SK-N-SH (cell line): Measurements from ENCODE around the gene SLC43A3. TPM values are rescaled to one million over a fixed set of nuclear protein-coding genes. Genes with fewer than 3 reads are reported as not detected.

Experiments used
- CTCF ChIA-PET: fragments of 300-600, 350-600 bp; formaldehyde crosslinking; extraction: SDS; loops from one replicate; lab custom pipeline; 2021; lab: Yijun Ruan, JAX
- POLR2A ChIA-PET: fragments of 350-600 bp; sonication (Branson Sonifier 250); formaldehyde crosslinking; extraction: SDS; loops from one replicate; lab custom pipeline; 2020; ENCODE audit warnings: antibody characterized with exemption, inconsistent platforms; lab: Yijun Ruan, JAX
- DNase-seq: peaks from one replicate; pipeline ENCODE4 v3.0.0; 2012
- H2AFZ ChIP-seq: fragments of 200-600 bp; sonication (generic); 2 replicates; pipeline ENCODE4 v1.8.1; 2016; ENCODE audit warnings: antibody characterized with exemption, mild to moderate bottlenecking, low read depth
- H3F3A ChIP-seq: fragments of 200-600 bp; sonication (generic); replicated peaks from 2 replicates; pipeline ENCODE3; 2016; ENCODE audit warnings: antibody characterized with exemption, mild to moderate bottlenecking; ENCODE audit not compliant: insufficient read depth
- H3K27ac ChIP-seq, 2 experiments: fragments of 200-500 bp in 1 of 2; fragments of 200-600 bp in 1 of 2; sonication (Bioruptor generic) in 1 of 2; sonication (generic), shearing (Covaris generic) in 1 of 2; 2 replicates each; pipeline versions ENCODE4 v1.5.1 to v1.6.1; 2014 to 2016; ENCODE audit warnings: low read depth in 2 of 2, inconsistent platforms in 1 of 2, low read length in 1 of 2, mild to moderate bottlenecking in 1 of 2, mixed read lengths in 1 of 2
- H3K27me3 ChIP-seq: fragments of 200-600 bp; sonication (generic), shearing (Covaris generic); 2 replicates; pipeline ENCODE4 v1.6.1; 2016; ENCODE audit warnings: mixed run types; ENCODE audit not compliant: insufficient read depth
- H3K36me3 ChIP-seq, 2 experiments: fragments of 200-500 bp in 1 of 2; fragments of 200-600 bp in 1 of 2; sonication (Bioruptor generic) in 1 of 2; sonication (generic) in 1 of 2; replicated peaks in 1 of 2; 2 replicates each; pipeline versions ENCODE3 to v1.5.1; 2014 to 2016; ENCODE audit warnings: low read length in 1 of 2, mild to moderate bottlenecking in 1 of 2; ENCODE audit not compliant: insufficient read depth in 2 of 2, control insufficient read depth in 1 of 2
- H3K4me1 ChIP-seq, 2 experiments: fragments of 200-500 bp in 1 of 2; fragments of 200-600 bp in 1 of 2; sonication (Bioruptor generic) in 1 of 2; sonication (generic), shearing (Covaris generic) in 1 of 2; 2 replicates each; pipeline versions ENCODE4 v1.5.1 to v1.6.1; 2014 to 2016; ENCODE audit warnings: low read depth in 1 of 2, low read length in 1 of 2, mixed run types in 1 of 2; ENCODE audit not compliant: insufficient read depth in 2 of 2, control insufficient read depth in 1 of 2
- H3K4me2 ChIP-seq: fragments of 200-600 bp; sonication (generic), shearing (Covaris generic); 2 replicates; pipeline ENCODE4 v1.6.1; 2017; ENCODE audit warnings: mixed run types
- H3K4me3 ChIP-seq, 2 experiments: fragments of 200-500 bp in 1 of 2; fragments of 200-600 bp in 1 of 2; sonication (Bioruptor generic) in 1 of 2; sonication (generic), shearing (Covaris generic) in 1 of 2; 2 replicates each; pipeline versions ENCODE4 v1.5.1 to v1.8.1; 2014 to 2016; ENCODE audit warnings: low read depth in 2 of 2, inconsistent platforms in 1 of 2, low read length in 1 of 2, mild to moderate bottlenecking in 1 of 2, mixed read lengths in 1 of 2, moderate library complexity in 1 of 2
- H3K79me2 ChIP-seq: fragments of 200-600 bp; sonication (generic); 2 replicates; pipeline ENCODE4 v1.8.1; 2017; ENCODE audit warnings: mild to moderate bottlenecking; ENCODE audit not compliant: insufficient read depth
- H3K9ac ChIP-seq: fragments of 200-600 bp; sonication (generic); 2 replicates; pipeline ENCODE4 v1.6.1; 2017; ENCODE audit warnings: mixed run types
- H3K9me2 ChIP-seq: fragments of 200-600 bp; sonication (generic); 2 replicates; pipeline ENCODE4 v1.6.1; 2017; ENCODE audit warnings: mixed run types
- H3K9me3 ChIP-seq: fragments of 200-600 bp; sonication (generic); 2 replicates; pipeline ENCODE4 v1.6.1; 2017; ENCODE audit warnings: mixed run types, mild to moderate bottlenecking, moderate library complexity
- H4K20me1 ChIP-seq: fragments of 200-600 bp; sonication (generic); 2 replicates; pipeline ENCODE4 v1.6.1; 2017; ENCODE audit warnings: mild to moderate bottlenecking, mixed run types; ENCODE audit not compliant: insufficient read depth
- FOXM1 ChIP-seq: IDR thresholded peaks from 2 replicates; pipeline ENCODE4 v1.4.0; 2012; ENCODE audit warnings: low read depth, mild to moderate bottlenecking
- GATA2 ChIP-seq: sonication (generic); formaldehyde crosslinking; IDR thresholded peaks from 2 replicates; pipeline ENCODE4 v1.5.0; 2020; ENCODE audit warnings: mild to moderate bottlenecking, missing genetic modification reagents
- JUND ChIP-seq: IDR thresholded peaks from 2 replicates; pipeline ENCODE4 v1.4.0; 2012
- MXI1 ChIP-seq: IDR thresholded peaks from 2 replicates; pipeline ENCODE4 v1.6.1; 2012; ENCODE audit warnings: mild to moderate bottlenecking, low read depth, low read length, improper control_type of control experiment
- NFIC ChIP-seq: IDR thresholded peaks from 2 replicates; pipeline ENCODE4 v1.4.0; 2012; ENCODE audit warnings: borderline replicate concordance
- WGBS: methylation state at CpG from one replicate; pipeline ENCODE4 v1.1.6; 2017; ENCODE audit warnings: low lambda C conversion rate; 5-methylcytosine and 5-hydroxymethylcytosine counted together
- polyA plus RNA-seq, 3 experiments: library from polyadenylated mRNA; depleted of rRNA; stranded (reverse); fragments of >200 nt; gene quantifications; 2 replicates each; pipeline ENCODE4 v1.2.3, GENCODE V29; 2012
- TF ChIP-seq, protein P1 (sequence below): IDR thresholded peaks from 2 replicates; pipeline ENCODE4; 2012
- TF ChIP-seq, protein P2 (sequence below): IDR thresholded peaks from 2 replicates; pipeline ENCODE4 v1.4.0; 2012; ENCODE audit warnings: low read depth, borderline replicate concordance

SLC43A3 gene
- polyA plus RNA-seq, 1 of the 3 experiments (the other 2 are of a cell fraction): 4.1 TPM

GRCh38 chr11:57392763-57393105, 34.2 kb downstream of the SLC43A3 start (continued):
- no peak for TF ChIP-seq MXI1
- TF ChIP-seq GATA2: no peak
- TF ChIP-seq FOXM1: no peak

- ChIA-PET CTCF (interaction anchor here (1.0 to 1.3 kb wide), 3 partner anchors 65 to 101 kb away, joined by 3 read pairs; no protein-coding TSS in a partner anchor), POLR2A (no interaction called here)
- Histone ChIP-seq H2AFZ (no peak overlapping the region), H3K27ac (no peak overlapping the region), H3K9me3 (no peaks in the 10 kb centered on the region), H3F3A (no peaks in the 10 kb centered on the region), H3K9ac (no peak overlapping the region), H3K4me1 (no peaks in the 10 kb centered on the region; a peak in 1 of 4 replicates), H3K4me3 (no peak overlapping the region), H4K20me1 (no peaks in the 10 kb centered on the region), H3K79me2 (no peaks in the 10 kb centered on the region), H3K4me2 (no peak overlapping the region), H3K9me2 (no peaks in the 10 kb centered on the region), H3K27me3 (peaks cover 6% of the 10 kb centered on the region; the same call in 1 of the 2 replicates), H3K36me3 (no peaks in the 10 kb centered on the region)
- TF ChIP-seq GATA2 (peak; percentile 32; the same call in 1 of the 2 replicates), NFIC (no peak)
- no peak for DNase-seq
- WGBS: 25% methylated on average over 8 of the region's 8 CpGs
Measured at GRCh38 chr11:57392066-57392762, 34.7 kb downstream of the SLC43A3 start.

DNA sequence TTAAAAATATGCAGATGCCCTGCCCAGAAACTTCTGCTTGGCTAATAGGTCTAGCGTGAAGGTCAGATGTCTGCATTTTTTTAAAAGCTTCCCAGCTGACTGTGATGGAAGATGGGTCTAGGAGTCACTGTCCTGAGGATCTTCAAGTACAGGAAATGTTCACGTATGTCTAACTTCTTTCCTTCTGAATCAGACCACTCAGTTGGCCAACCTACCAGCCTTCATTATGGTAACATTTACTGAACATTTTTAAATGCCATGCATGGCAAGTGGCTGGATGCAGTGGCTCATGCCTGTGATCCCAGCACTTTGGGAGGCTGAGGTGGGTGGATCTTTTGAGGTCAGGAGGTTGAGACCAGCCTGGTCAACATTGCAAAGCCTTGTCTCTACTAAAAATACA, 35.4 kb downstream of the SLC43A3 start:
- Histone ChIP-seq H3K4me2 (no peak overlapping the region), H3K9me3 (no peaks in the 10 kb centered on the region), H3F3A (no peaks in the 10 kb centered on the region), H3K9ac (no peak overlapping the region), H3K4me3 (no peak overlapping the region), H4K20me1 (no peaks in the 10 kb centered on the region), H3K36me3 (no peaks in the 10 kb centered on the region), H2AFZ (no peak overlapping the region), H3K79me2 (no peaks in the 10 kb centered on the region), H3K27ac (no peak overlapping the region), H3K9me2 (no peaks in the 10 kb centered on the region), H3K4me1 (no peaks in the 10 kb centered on the region; a peak in 1 of 4 replicates), H3K27me3 (peaks cover 6% of the 10 kb centered on the region; the same call in 1 of the 2 replicates)
- no peak for DNase-seq
- ChIA-PET POLR2A (no interaction called here), CTCF (interaction anchor here (1.0 to 1.3 kb wide), 3 partner anchors 65 to 67 kb away, joined by 3 to 5 read pairs (median 3); no protein-coding TSS in a partner anchor)
- 47% methylated on average over 2 of the region's 2 CpGs for WGBS
- TF ChIP-seq MXI1: no peak
- TF ChIP-seq JUND: no peak
- TF ChIP-seq, protein P1, sequence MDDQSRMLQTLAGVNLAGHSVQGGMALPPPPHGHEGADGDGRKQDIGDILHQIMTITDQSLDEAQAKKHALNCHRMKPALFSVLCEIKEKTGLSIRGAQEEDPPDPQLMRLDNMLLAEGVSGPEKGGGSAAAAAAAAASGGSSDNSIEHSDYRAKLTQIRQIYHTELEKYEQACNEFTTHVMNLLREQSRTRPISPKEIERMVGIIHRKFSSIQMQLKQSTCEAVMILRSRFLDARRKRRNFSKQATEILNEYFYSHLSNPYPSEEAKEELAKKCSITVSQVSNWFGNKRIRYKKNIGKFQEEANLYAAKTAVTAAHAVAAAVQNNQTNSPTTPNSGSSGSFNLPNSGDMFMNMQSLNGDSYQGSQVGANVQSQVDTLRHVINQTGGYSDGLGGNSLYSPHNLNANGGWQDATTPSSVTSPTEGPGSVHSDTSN: no peak
- TF ChIP-seq, protein P2, sequence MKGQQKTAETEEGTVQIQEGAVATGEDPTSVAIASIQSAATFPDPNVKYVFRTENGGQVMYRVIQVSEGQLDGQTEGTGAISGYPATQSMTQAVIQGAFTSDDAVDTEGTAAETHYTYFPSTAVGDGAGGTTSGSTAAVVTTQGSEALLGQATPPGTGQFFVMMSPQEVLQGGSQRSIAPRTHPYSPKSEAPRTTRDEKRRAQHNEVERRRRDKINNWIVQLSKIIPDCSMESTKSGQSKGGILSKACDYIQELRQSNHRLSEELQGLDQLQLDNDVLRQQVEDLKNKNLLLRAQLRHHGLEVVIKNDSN: no peak
